GM18907 (cell line): Measurements from ENCODE around the gene NEK1.

Experiments
- ATAC-seq: cut with Tn5 transposase; IDR thresholded peaks from one replicate; pipeline ENCODE4 v1.9.1; 2021; ENCODE audit warnings: mild to moderate bottlenecking, moderate library complexity; ENCODE audit not compliant: unreplicated experiment

NEK1 gene

GRCh38 chr4:169383724-169384123 lies 228.7 kb downstream of the NEK1 start:
- ATAC-seq: no peak

- ATAC-seq: no peak
Observed at GRCh38 chr4:169379688-169380087, 232.7 kb downstream of the NEK1 start.

- no peak for ATAC-seq
Observed at GRCh38 chr4:169377367-169377766, 235.0 kb downstream of the NEK1 start.

GRCh38 chr4:169376421-169376820 lies 236.0 kb downstream of the NEK1 start:
- ATAC-seq: no peak

- no peak for ATAC-seq
Observed at GRCh38 chr4:169372791-169373190, 239.6 kb downstream of the NEK1 start.

- ATAC-seq: no peak
Observed at GRCh38 chr4:169369634-169370033, 242.7 kb downstream of the NEK1 start.

- ATAC-seq: no peak
Observed at GRCh38 chr4:169367826-169368225, 244.6 kb downstream of the NEK1 start.

- ATAC-seq: no peak
Observed at GRCh38 chr4:169366821-169367220, 245.6 kb downstream of the NEK1 start.

GRCh38 chr4:169362607-169363006 lies 249.8 kb downstream of the NEK1 start:
- ATAC-seq: no peak

- no peak for ATAC-seq
Observed at GRCh38 chr4:169361756-169362155, 250.6 kb downstream of the NEK1 start.

GRCh38 chr4:169359961-169360360 lies 252.4 kb downstream of the NEK1 start:
- ATAC-seq: no peak

GRCh38 chr4:169352360-169352759 lies 260.0 kb downstream of the NEK1 start:
- ATAC-seq: no peak

GRCh38 chr4:169351872-169352271 lies 260.5 kb downstream of the NEK1 start:
- ATAC-seq: no peak

GRCh38 chr4:169348541-169348940 lies 263.8 kb downstream of the NEK1 start:
- no peak for ATAC-seq

- ATAC-seq: no peak
Observed at GRCh38 chr4:169346840-169347239, 265.5 kb downstream of the NEK1 start.

- ATAC-seq: no peak
Observed at GRCh38 chr4:169345316-169345721, 267.1 kb downstream of the NEK1 start.
